ENCODE data around the gene FOXE1. TPM values are rescaled to one million over a fixed set of nuclear protein-coding genes. Genes with fewer than 3 reads are reported as not detected.

The FOXE1 gene
- total RNA-seq, 2 donors from 2014 or later = not detected

DNA sequence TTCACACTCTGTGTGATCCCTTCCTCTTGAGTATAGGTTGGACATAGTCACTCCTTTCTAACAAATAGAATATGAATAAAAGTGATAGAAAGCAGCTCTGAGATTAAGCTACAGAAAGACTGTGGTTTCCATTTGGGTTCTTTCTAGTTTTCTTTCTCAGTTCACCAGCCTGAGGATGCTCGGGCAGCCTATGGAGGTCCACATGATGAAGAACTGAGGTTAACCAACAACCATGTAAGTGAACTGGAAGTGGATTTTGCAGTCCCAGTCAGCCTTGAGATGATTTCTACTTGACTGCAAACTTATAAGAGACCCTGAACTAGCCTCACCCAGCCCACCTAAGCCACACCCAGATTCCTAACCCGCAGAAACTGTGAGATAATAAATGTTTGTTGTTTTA lies 10.1 kb upstream of the FOXE1 start:
- Histone ChIP-seq H3K4me3 (ENCODE audit: low read length) (no peak overlapping the region), H3K27me3 (ENCODE audit: control insufficient read depth, insufficient read depth, low read length, poor library complexity, severe bottlenecking) (peaks cover 66% of the 10 kb centered on the region), H3K9me3 (ENCODE audit: control insufficient read depth, low read length) (no peaks in the 10 kb centered on the region), H3K36me3 (ENCODE audit: control insufficient read depth, insufficient read depth, low read length) (no peaks in the 10 kb centered on the region), H3K27ac (ENCODE audit: low read depth, low read length) (no peak overlapping the region), H3K4me1 (ENCODE audit: control insufficient read depth, insufficient read depth, low read length) (no peaks in the 10 kb centered on the region), H3K9ac (ENCODE audit: extremely low read depth, low read length, poor library complexity, severe bottlenecking) (no peak overlapping the region)
- TF ChIP-seq, protein P1, sequence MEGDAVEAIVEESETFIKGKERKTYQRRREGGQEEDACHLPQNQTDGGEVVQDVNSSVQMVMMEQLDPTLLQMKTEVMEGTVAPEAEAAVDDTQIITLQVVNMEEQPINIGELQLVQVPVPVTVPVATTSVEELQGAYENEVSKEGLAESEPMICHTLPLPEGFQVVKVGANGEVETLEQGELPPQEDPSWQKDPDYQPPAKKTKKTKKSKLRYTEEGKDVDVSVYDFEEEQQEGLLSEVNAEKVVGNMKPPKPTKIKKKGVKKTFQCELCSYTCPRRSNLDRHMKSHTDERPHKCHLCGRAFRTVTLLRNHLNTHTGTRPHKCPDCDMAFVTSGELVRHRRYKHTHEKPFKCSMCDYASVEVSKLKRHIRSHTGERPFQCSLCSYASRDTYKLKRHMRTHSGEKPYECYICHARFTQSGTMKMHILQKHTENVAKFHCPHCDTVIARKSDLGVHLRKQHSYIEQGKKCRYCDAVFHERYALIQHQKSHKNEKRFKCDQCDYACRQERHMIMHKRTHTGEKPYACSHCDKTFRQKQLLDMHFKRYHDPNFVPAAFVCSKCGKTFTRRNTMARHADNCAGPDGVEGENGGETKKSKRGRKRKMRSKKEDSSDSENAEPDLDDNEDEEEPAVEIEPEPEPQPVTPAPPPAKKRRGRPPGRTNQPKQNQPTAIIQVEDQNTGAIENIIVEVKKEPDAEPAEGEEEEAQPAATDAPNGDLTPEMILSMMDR (conservative IDR thresholded peaks at IDR 0.05) = no peak
- Mint-ChIP-seq H3K4me3 (no peak overlapping the region), H3K27me3 (ENCODE audit: insufficient read depth) (peaks cover 65% of the 10 kb centered on the region), H3K27ac (no peak overlapping the region), H3K9me3 (no peaks in the 10 kb centered on the region), H3K36me3 (ENCODE audit: low read depth) (no peaks in the 10 kb centered on the region), H3K4me1 (peaks cover under 1% of the 10 kb centered on the region)
- WGBS, 2 experiments (ENCODE audit: insufficient coverage in 1 of 2, insufficient read length in 1 of 2) = 86 to 91% methylated on average over 1 of the region's 2 CpGs
- no peak for DNase-seq

DNA sequence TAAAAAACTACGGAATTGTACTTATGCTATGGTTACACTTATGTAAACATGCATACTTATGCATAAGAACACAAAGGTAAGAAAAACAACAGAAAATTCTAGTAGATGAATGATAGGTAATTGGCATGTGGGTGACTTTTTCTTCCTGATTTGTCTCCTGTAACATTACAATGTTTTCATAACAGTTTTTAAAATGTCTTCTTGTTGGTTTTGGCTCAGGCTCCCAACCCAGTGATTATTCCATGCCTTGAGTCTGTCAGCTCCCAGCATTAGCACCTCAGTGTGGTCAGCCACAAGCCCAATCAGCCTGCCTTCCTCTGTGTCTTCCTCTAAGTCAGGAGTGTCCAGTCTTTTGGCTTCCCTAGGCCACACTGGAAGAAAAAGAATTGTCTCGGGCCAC lies 7.9 kb upstream of the FOXE1 start:
- Histone ChIP-seq H3K9ac (ENCODE audit: extremely low read depth, low read length, poor library complexity, severe bottlenecking) (no peak overlapping the region), H3K4me3 (ENCODE audit: low read length) (no peak overlapping the region), H3K9me3 (ENCODE audit: control insufficient read depth, low read length) (no peaks in the 10 kb centered on the region), H3K27ac (ENCODE audit: low read depth, low read length) (no peak overlapping the region), H3K27me3 (ENCODE audit: control insufficient read depth, insufficient read depth, low read length, poor library complexity, severe bottlenecking) (peaks cover 85% of the 10 kb centered on the region), H3K36me3 (ENCODE audit: control insufficient read depth, insufficient read depth, low read length) (no peaks in the 10 kb centered on the region), H3K4me1 (ENCODE audit: control insufficient read depth, insufficient read depth, low read length) (no peaks in the 10 kb centered on the region)
- Mint-ChIP-seq H3K27me3 (ENCODE audit: insufficient read depth) (peaks cover 78% of the 10 kb centered on the region), H3K9me3 (no peaks in the 10 kb centered on the region), H3K4me1 (peaks cover 4% of the 10 kb centered on the region), H3K36me3 (ENCODE audit: low read depth) (no peaks in the 10 kb centered on the region), H3K4me3 (no peak overlapping the region), H3K27ac (no peak overlapping the region)
- DNase-seq = no peak
- 67% methylated on average over 1 of the region's 2 CpGs; no CpG with 5 or more reads in 1 of the 2 experiments for WGBS, 2 experiments (ENCODE audit: insufficient coverage in 1 of 2, insufficient read length in 1 of 2)
- TF ChIP-seq, protein P1 (conservative IDR thresholded peaks at IDR 0.05) = no peak

DNA sequence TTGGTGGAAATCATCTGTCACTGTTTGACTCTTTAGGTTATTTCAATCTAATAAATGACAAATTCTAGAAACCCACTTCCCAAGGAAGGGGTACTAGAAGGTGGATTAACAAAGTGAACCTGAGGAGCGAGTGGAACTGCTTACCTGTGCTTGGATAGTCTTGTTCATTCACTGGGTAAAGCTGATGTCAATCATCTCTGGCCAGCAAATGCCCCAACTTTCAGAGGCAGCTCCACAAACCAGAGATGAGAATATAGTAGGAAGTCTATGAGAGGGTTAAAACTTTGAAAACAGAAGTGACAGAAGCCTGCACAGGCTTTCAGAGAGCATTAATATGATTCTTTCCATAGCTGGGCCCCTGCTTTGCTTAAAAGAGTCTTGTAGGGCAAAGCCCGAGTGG lies 7.3 kb upstream of the FOXE1 start:
- Histone ChIP-seq H3K9me3 (ENCODE audit: control insufficient read depth, low read length) (no peaks in the 10 kb centered on the region), H3K27me3 (ENCODE audit: control insufficient read depth, insufficient read depth, low read length, poor library complexity, severe bottlenecking) (peaks cover 85% of the 10 kb centered on the region), H3K9ac (ENCODE audit: extremely low read depth, low read length, poor library complexity, severe bottlenecking) (no peak overlapping the region), H3K36me3 (ENCODE audit: control insufficient read depth, insufficient read depth, low read length) (no peaks in the 10 kb centered on the region), H3K4me3 (ENCODE audit: low read length) (no peak overlapping the region), H3K27ac (ENCODE audit: low read depth, low read length) (no peak overlapping the region), H3K4me1 (ENCODE audit: control insufficient read depth, insufficient read depth, low read length) (no peaks in the 10 kb centered on the region)
- 82 to 100% methylated on average over 2 of the region's 2 CpGs for WGBS, 2 experiments (ENCODE audit: insufficient coverage in 1 of 2, insufficient read length in 1 of 2)
- no peaks in the 10 kb centered on the region for H3K36me3 Mint-ChIP-seq (ENCODE audit: low read depth)
- no peak overlapping the region for H3K27ac Mint-ChIP-seq
- DNase-seq = no peak
- TF ChIP-seq, protein P1 (conservative IDR thresholded peaks at IDR 0.05) = no peak
- H3K9me3 Mint-ChIP-seq = no peaks in the 10 kb centered on the region
- H3K4me1 Mint-ChIP-seq = peaks cover 4% of the 10 kb centered on the region
- H3K4me3 Mint-ChIP-seq = no peak overlapping the region
- H3K27me3 Mint-ChIP-seq (ENCODE audit: insufficient read depth) = peaks cover 79% of the 10 kb centered on the region
